ENCODE data around the gene ZNF827. TPM values are rescaled to one million over a fixed set of nuclear protein-coding genes. Genes with fewer than 3 reads are reported as not detected.
A peak's percentile ranks its signal among the peaks of the same experiment; 100 is the strongest.

ZNF827 gene
- total RNA-seq, 1 experiment from 2014 or later: 29.4 TPM

DNA sequence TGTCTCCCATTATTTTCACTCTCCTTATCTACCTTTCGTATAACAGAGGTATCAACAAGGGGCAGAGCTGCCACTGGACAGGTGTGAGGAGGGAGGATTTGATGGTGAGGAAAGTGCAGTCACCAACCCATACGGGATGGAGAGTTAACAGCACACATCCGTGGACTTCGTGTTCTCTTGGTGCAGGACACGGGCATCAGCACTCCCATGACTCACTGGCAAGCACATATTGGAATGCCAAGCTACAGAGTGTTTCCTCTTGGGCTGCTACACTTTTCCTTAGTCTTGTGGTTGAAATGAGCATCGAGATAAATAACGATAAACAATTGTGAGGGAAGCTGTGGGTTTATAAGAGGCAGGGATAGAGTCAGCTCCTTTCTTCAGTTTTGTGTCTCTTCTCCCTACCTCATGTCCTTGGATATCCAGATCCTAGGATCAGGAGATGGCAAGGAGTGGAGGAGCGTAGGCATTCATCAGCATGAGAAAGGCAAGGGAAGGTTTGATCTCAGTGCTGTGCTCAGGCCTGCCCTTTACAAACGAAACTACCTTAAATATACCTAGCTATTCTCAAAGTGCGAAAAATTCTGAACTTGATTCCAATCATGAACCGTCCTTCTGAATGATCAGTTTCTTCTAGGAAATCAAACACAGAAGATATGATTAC is 96.3 kb downstream of the ZNF827 start:
- H3K27ac ChIP-seq (ENCODE audit: insufficient read length, low read depth, low read length): no peak overlapping the region
- no peak overlapping the region for H2BK12ac ChIP-seq (ENCODE audit: insufficient read length, low read depth, low read length)
- no peak overlapping the region for H3K4me2 ChIP-seq (ENCODE audit: insufficient read depth, insufficient read length, low read length)
- H2AFZ ChIP-seq (ENCODE audit: low read length): no peak overlapping the region
- no peaks in the 10 kb centered on the region for H3K9me3 ChIP-seq (ENCODE audit: control insufficient read depth, low read depth, low read length)
- no peak overlapping the region for H3K9ac ChIP-seq (ENCODE audit: extremely low read depth, insufficient read length, low read length)
- peaks cover 44 to 59% of the 10 kb centered on the region in 2 experiments for H3K4me1 Mint-ChIP-seq
- no peak overlapping the region for H3T11ph ChIP-seq (ENCODE audit: low read length)
- no peaks in the 10 kb centered on the region for H3K27me3 Mint-ChIP-seq (ENCODE audit: low read depth)
- TF ChIP-seq, protein P1, sequence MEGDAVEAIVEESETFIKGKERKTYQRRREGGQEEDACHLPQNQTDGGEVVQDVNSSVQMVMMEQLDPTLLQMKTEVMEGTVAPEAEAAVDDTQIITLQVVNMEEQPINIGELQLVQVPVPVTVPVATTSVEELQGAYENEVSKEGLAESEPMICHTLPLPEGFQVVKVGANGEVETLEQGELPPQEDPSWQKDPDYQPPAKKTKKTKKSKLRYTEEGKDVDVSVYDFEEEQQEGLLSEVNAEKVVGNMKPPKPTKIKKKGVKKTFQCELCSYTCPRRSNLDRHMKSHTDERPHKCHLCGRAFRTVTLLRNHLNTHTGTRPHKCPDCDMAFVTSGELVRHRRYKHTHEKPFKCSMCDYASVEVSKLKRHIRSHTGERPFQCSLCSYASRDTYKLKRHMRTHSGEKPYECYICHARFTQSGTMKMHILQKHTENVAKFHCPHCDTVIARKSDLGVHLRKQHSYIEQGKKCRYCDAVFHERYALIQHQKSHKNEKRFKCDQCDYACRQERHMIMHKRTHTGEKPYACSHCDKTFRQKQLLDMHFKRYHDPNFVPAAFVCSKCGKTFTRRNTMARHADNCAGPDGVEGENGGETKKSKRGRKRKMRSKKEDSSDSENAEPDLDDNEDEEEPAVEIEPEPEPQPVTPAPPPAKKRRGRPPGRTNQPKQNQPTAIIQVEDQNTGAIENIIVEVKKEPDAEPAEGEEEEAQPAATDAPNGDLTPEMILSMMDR (conservative IDR thresholded peaks at IDR 0.05): no peak
- no peak overlapping the region for H2BK15ac ChIP-seq (ENCODE audit: low read depth, low read length)
- no peak overlapping the region; a peak in 1 of 5 replicates for H3K4me3 Mint-ChIP-seq
- H3K23me2 ChIP-seq (ENCODE audit: insufficient read length, low read depth, low read length, poor library complexity, severe bottlenecking): no peaks in the 10 kb centered on the region
- no peak overlapping the region for H3K23ac ChIP-seq (ENCODE audit: insufficient read length, low read depth, low read length)
- WGBS (ENCODE audit: extremely low coverage, insufficient read length, low lambda C conversion rate): no CpG with 5 or more reads among the region's 11 CpGs
- no peaks in the 10 kb centered on the region for H3K79me2 ChIP-seq (ENCODE audit: insufficient read depth, low read length)
- H4K20me1 ChIP-seq (ENCODE audit: control insufficient read depth, insufficient read depth, insufficient read length): no peaks in the 10 kb centered on the region
- no peaks in the 10 kb centered on the region for H3K27me3 ChIP-seq (ENCODE audit: insufficient read depth, low read length)
- no peaks in the 10 kb centered on the region for H3K9me3 Mint-ChIP-seq
- H3K56ac ChIP-seq (ENCODE audit: insufficient read length, low read depth, low read length): no peak overlapping the region
- H4K91ac ChIP-seq (ENCODE audit: insufficient read length, low read depth, low read length): no peak overlapping the region
- H2BK5ac ChIP-seq (ENCODE audit: insufficient read length, low read length): no peak overlapping the region
- no peak overlapping the region for H3K14ac ChIP-seq (ENCODE audit: insufficient read depth, low read length)
- no peak overlapping the region for H2BK120ac ChIP-seq (ENCODE audit: low read depth, low read length, poor library complexity, severe bottlenecking)
- no peaks in the 10 kb centered on the region for H3K79me1 ChIP-seq (ENCODE audit: insufficient read depth, low read depth, low read length, poor library complexity, severe bottlenecking)
- H3K18ac ChIP-seq (ENCODE audit: insufficient read length, low read depth, low read length): peak overlapping the region; percentile 44
- no peak overlapping the region for H2AK5ac ChIP-seq (ENCODE audit: insufficient read length, low read length)
- DNase-seq: peak; percentile 52
- no peak overlapping the region for H4K5ac ChIP-seq (ENCODE audit: insufficient read length, low read depth, low read length)
- peaks cover 43 to 62% (median 44%) of the 10 kb centered on the region in 3 experiments for H3K36me3 Mint-ChIP-seq (ENCODE audit: insufficient read depth in 1 of 3, low read depth in 3 of 3)
- H4K8ac ChIP-seq (replicated peaks; ENCODE audit: insufficient read length, low read depth, low read length): no peak overlapping the region
- peaks cover 3% of the 10 kb centered on the region; the same call in 1 of the 2 replicates for H3K4me1 ChIP-seq (ENCODE audit: insufficient read depth, low read length)
- H2BK20ac ChIP-seq (ENCODE audit: low read depth, low read length, poor library complexity, severe bottlenecking): no peak overlapping the region
- H3K27ac Mint-ChIP-seq: peak overlapping the region in 2 of 3 experiments; percentile 0 to 6; a peak in 4 of 7 replicates
- no peak overlapping the region for H3K4ac ChIP-seq (ENCODE audit: low read depth, low read length)

Measured in H9 (cell line).